ENCODE results near the gene TP53I11. TPM values are rescaled to one million over a fixed set of nuclear protein-coding genes. Genes with fewer than 3 reads are reported as not detected.

TP53I11 gene
- total and polyA plus RNA-seq, 2 experiments from 2014 or later: 23.5 to 43.9 TPM

- Mint-ChIP-seq H3K4me3 (no peak overlapping the region), H3K27me3 (ENCODE audit: insufficient read depth, low read depth, poor library complexity) (peaks cover 7% of the 10 kb centered on the region)
These were observed 35.1 kb downstream of the TP53I11 start for GRCh38 chr11:44915621-44916020.

More at GRCh38 chr11:44915621-44916020, 35.1 kb downstream of the TP53I11 start:
- Histone ChIP-seq H3K4me1 (ENCODE audit: insufficient read depth) (peaks cover 9% of the 10 kb centered on the region; the same call in 1 of the 2 replicates), H3K27ac (ENCODE audit: low read depth) (no peak overlapping the region), H3F3A (replicated peaks; ENCODE audit: low read depth) (0 out of 2 replicates have a peak, but pooled peaks cover 3% of the 10 kb centered on the region), H3K4me3 (no peak overlapping the region), H3K27me3 (ENCODE audit: insufficient read depth) (no peaks in the 10 kb centered on the region), H2AFZ (no peak overlapping the region), H4K20me1 (replicated peaks; ENCODE audit: insufficient read depth) (no peaks in the 10 kb centered on the region), H3K36me3 (ENCODE audit: insufficient read depth) (no peaks in the 10 kb centered on the region), H3K4me2 (no peak overlapping the region), H3K79me2 (replicated peaks; ENCODE audit: insufficient read depth) (no peaks in the 10 kb centered on the region), H3K9me2 (ENCODE audit: insufficient read depth) (no peaks in the 10 kb centered on the region)
- DNase-seq (ENCODE audit: low spot score): no peak
- Mint-ChIP-seq H3K27ac (no peak overlapping the region), H3K36me3 (ENCODE audit: low read depth) (no peaks in the 10 kb centered on the region), H3K9me3 (no peaks in the 10 kb centered on the region), H3K4me1 (peaks cover 16% of the 10 kb centered on the region)
- ATAC-seq: no peak
- TF ChIP-seq NANOG (IDR thresholded peaks at IDR 0.05; ENCODE audit: borderline replicate concordance) (no peak), ZNF114 (CRISPR knock-in tag; IDR thresholded peaks at IDR 0.05) (no peak), CREB1 (CRISPR knock-in tag; IDR thresholded peaks at IDR 0.05; ENCODE audit: low read depth) (no peak), POLR2AphosphoS5 (IDR thresholded peaks at IDR 0.05; ENCODE audit: low read depth) (no peak), EZH2 (IDR thresholded peaks at IDR 0.05; ENCODE audit: low read depth, unreplicated experiment) (no peak), STAT1 (IDR thresholded peaks at IDR 0.05; ENCODE audit: unreplicated experiment) (no peak), ZNF462 (CRISPR knock-in tag; IDR thresholded peaks at IDR 0.05) (no peak), EZH2phosphoT487 (IDR thresholded peaks at IDR 0.05; ENCODE audit: unreplicated experiment) (no peak), ZNF331 (CRISPR knock-in tag; IDR thresholded peaks at IDR 0.05; ENCODE audit: low read depth) (no peak)
- TF ChIP-seq, protein P1, sequence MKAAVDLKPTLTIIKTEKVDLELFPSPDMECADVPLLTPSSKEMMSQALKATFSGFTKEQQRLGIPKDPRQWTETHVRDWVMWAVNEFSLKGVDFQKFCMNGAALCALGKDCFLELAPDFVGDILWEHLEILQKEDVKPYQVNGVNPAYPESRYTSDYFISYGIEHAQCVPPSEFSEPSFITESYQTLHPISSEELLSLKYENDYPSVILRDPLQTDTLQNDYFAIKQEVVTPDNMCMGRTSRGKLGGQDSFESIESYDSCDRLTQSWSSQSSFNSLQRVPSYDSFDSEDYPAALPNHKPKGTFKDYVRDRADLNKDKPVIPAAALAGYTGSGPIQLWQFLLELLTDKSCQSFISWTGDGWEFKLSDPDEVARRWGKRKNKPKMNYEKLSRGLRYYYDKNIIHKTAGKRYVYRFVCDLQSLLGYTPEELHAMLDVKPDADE (IDR thresholded peaks at IDR 0.05): no peak
- TF ChIP-seq, protein P2, sequence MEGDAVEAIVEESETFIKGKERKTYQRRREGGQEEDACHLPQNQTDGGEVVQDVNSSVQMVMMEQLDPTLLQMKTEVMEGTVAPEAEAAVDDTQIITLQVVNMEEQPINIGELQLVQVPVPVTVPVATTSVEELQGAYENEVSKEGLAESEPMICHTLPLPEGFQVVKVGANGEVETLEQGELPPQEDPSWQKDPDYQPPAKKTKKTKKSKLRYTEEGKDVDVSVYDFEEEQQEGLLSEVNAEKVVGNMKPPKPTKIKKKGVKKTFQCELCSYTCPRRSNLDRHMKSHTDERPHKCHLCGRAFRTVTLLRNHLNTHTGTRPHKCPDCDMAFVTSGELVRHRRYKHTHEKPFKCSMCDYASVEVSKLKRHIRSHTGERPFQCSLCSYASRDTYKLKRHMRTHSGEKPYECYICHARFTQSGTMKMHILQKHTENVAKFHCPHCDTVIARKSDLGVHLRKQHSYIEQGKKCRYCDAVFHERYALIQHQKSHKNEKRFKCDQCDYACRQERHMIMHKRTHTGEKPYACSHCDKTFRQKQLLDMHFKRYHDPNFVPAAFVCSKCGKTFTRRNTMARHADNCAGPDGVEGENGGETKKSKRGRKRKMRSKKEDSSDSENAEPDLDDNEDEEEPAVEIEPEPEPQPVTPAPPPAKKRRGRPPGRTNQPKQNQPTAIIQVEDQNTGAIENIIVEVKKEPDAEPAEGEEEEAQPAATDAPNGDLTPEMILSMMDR (conservative IDR thresholded peaks at IDR 0.05; ENCODE audit: low read depth in 2 of 2): no peak

Measured in GM23338 (cell line).